ENCODE data around the gene SLC22A12. TPM values are rescaled to one million over a fixed set of nuclear protein-coding genes. Genes with fewer than 3 reads are reported as not detected.

SLC22A12 gene
- total and polyA plus RNA-seq, 12 donors = not detected

DNA sequence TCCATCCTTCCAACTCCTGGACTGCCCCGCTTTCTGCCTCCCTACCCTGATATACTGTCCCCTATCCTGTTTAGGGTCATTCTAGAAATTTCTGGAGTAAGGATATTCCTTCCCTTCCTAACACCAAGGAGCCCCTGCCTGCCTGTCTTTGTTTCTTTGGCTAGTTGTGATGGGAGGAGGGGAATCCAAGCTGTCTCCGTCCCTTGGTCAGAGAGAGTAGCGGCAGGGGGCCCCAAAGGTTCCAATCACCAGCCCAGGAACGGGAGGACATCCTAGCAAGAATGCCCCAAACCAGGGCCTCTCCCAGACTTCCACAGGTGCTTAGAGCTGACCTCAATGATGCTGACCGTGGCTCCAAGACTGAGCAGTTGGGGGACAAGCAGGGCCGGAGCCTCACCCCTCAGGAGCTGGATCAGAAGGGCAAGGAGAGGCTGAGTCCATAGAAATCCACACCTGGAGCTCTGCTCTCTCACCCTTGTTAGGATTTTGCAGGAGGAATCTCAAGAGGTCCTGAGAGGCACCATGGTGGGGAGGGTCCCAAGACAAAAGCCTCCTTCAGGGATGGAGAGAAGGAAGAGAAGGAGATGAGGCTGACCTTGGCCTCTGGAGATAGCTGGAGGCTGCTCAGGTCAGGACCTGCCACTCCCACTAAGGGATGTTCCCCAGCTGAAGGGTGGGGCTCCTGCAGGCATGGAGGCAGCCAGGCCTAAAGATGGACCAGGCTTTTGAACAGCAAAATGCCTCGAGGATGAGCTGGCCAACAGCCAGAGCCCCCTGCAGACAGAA is 13.6 kb downstream of the SLC22A12 start:
- no peaks in the 10 kb centered on the region for H3K9me3 ChIP-seq
- ATAC-seq (no peak), DNase-seq (no peak)
- H3K4me3 ChIP-seq = no peak overlapping the region
- intact Hi-C loops (cut with DNase I) = no loop called here
- H3K4me1 ChIP-seq = peaks cover 0 to 15% (median 0%) of the 10 kb centered on the region in 9 donors
- no peak for TF ChIP-seq CTCF (IDR thresholded peaks at IDR 0.05)
- H3K27ac ChIP-seq = no peak overlapping the region
- no peaks in the 10 kb centered on the region for H3K36me3 ChIP-seq
- H3K27me3 ChIP-seq = peaks cover 0 to 41% (median 14%) of the 10 kb centered on the region in 7 donors
- 76 to 82% methylated on average over 7 of the region's 7 CpGs for WGBS, 2 donors

DNA sequence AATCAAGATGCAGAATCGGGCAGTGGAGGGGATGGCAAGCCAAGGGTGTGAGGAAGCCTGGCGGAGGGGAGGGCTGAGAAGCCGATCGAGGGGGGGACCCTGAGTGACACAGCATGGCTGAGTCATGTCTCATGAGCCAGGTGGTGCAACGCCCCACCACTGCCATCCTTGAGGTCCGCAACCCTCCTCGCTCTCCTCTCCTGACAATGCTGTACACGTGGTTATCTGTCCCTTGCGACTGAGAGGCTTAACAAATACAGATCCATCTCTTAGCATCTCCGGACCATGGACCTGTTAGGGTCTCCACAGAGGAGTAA is 14.2 kb downstream of the SLC22A12 start:
- no peak for TF ChIP-seq CTCF (IDR thresholded peaks at IDR 0.05)
- WGBS, 2 donors = 73 to 76% methylated on average over 10 of the region's 10 CpGs
- H3K4me1 ChIP-seq = peaks cover 0 to 15% (median 0%) of the 10 kb centered on the region in 9 donors

DNA sequence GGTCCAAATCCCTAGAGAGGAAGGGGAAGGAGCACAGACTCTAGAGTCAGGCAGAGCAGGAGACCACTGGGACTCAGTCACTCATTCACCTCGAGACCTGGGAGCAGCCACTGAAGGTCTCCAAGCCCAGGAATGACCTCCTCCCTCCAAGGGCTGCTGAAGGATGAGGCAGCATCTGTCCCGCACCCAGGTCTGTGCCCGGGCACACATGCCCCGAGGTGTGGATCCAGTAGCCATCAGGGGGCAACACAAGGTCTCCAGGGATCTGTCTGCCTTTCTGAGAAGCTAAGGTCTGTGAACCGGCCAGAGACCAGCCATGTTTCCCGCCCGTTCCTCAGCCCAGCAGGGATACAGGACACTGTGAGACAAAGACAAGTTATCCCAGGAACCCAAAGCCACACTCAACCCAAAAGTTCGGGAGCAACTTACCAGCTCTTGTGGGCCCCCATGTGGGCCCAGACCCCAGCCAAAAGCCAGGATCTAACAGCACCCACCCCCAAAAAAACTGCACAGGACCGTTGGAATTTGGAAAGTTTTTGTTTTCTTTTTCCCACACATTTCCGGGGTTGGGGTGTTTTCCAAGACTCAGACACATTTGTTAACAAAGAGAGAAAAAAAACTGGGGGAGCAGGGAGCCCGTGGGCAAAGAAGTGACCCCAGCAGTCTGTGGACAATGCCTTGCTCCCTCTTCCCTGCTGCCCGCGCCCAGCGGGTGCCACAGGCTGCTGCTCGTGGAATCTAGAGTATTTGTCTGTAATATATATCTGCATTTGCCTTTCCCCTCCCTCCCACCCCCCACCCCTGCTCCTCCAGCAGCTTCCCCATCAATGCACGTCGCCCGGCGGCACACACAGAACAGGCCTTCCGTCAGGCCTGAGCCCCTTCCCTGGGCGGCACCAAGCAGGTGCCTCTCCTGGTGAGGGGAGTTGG is 14.9 kb downstream of the SLC22A12 start:
- DNase-seq (no peak), ATAC-seq (no peak)
- WGBS, 2 donors = 72 to 73% methylated on average over 21 of the region's 21 CpGs
- Histone ChIP-seq H3K27ac (no peak overlapping the region), H3K4me3 (no peak overlapping the region), H3K4me1 (peaks cover 0 to 15% (median 0%) of the 10 kb centered on the region in 9 donors), H3K9me3 (no peaks in the 10 kb centered on the region), H3K36me3 (no peaks in the 10 kb centered on the region), H3K27me3 (peaks cover 0 to 41% (median 14%) of the 10 kb centered on the region in 7 donors)
- no peak for TF ChIP-seq CTCF (IDR thresholded peaks at IDR 0.05)
- intact Hi-C loops (cut with DNase I) = no loop called here

More for the DNA sequence above, 14.2 kb downstream of the SLC22A12 start:
- H3K27me3 ChIP-seq = peaks cover 0 to 41% (median 14%) of the 10 kb centered on the region in 7 donors
- no peak for DNase-seq
- intact Hi-C loops (cut with DNase I) = no loop called here
- ATAC-seq = no peak
- H3K4me3 ChIP-seq = no peak overlapping the region
- no peaks in the 10 kb centered on the region for H3K36me3 ChIP-seq
- H3K9me3 ChIP-seq = no peaks in the 10 kb centered on the region
- no peak overlapping the region for H3K27ac ChIP-seq

DNA sequence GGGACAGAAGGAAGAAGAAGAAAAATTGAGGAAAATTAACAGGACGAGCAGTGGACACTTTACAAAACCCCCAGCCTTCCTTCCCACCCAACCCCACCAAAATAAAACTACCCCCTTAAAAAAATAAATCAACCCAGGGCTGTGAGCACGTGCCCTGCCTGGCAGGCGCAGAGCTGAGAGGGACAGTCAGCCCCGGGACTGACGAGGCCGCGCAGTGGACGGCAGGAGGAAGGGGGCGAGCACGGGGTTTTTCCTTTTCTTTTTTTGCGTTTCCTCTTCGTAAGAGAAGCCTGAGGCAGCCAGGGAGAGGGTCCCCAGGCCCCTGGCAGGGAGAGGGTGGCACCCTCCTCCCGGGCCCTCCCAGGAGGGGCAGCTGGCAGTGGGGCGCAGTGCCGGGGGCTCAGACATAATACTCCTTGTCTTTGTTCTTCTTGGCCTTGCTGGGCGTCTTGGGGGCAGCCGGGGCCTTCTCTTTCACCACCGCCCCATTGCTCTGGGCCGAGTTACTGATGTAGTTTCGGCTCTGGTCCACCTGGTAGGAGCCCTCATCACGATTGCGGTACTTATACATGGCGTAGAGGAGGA is 15.9 kb downstream of the SLC22A12 start:
- Histone ChIP-seq H3K4me1 (peaks cover 0 to 15% (median 7%) of the 10 kb centered on the region in 9 donors), H3K27ac (no peak overlapping the region), H3K27me3 (peaks cover 0 to 41% (median 14%) of the 10 kb centered on the region in 7 donors), H3K36me3 (no peaks in the 10 kb centered on the region), H3K9me3 (no peaks in the 10 kb centered on the region), H3K4me3 (no peak overlapping the region)
- intact Hi-C loops (cut with DNase I) = no loop called here
- no peak for TF ChIP-seq CTCF (IDR thresholded peaks at IDR 0.05)
- 79 to 82% methylated on average over 22 to 23 of the region's 23 CpGs for WGBS, 2 donors
- ATAC-seq (no peak), DNase-seq (no peak)

Measured in heart right ventricle (tissue), 16 donors.